Astrocyte (in vitro differentiated cells and primary cell): ENCODE measurements around the gene ANGPTL4. TPM values are rescaled to one million over a fixed set of nuclear protein-coding genes. Genes with fewer than 3 reads are reported as not detected.

Source experiments
- DNase-seq: peaks from one replicate; pipeline ENCODE4 v3.0.0-alpha.2; 2010; ENCODE audit warnings: low read depth
- FAIRE-seq: peaks from 2 replicates; lab custom pipeline; 2011; peaks lifted over from hg19 to GRCh38; lab: Jason Lieb, UNC
- H2AFZ ChIP-seq: 2 replicates; pipeline ENCODE4 v1.6.0; 2012; ENCODE audit warnings: low read depth, low read length, inconsistent platforms
- H3K27ac ChIP-seq: 2 replicates; pipeline ENCODE4 v1.5.1; 2011; ENCODE audit warnings: low read depth, low read length, inconsistent platforms
- H3K27me3 ChIP-seq: 2 replicates; pipeline ENCODE4 v1.6.0; 2011; ENCODE audit warnings: low read length, inconsistent platforms; ENCODE audit not compliant: insufficient read depth
- H3K36me3 ChIP-seq: 2 replicates; pipeline ENCODE4 v1.5.1; 2011; ENCODE audit warnings: low read length, inconsistent platforms; ENCODE audit not compliant: insufficient read depth
- H3K4me1 ChIP-seq: 2 replicates; pipeline ENCODE4 v1.5.1; 2011; ENCODE audit warnings: low read length, inconsistent platforms; ENCODE audit not compliant: insufficient read depth
- H3K4me2 ChIP-seq: 2 replicates; pipeline ENCODE4 v1.6.0; 2012; ENCODE audit warnings: low read length, inconsistent platforms
- H3K4me3 ChIP-seq: 2 replicates; pipeline ENCODE4 v1.5.1; 2011; ENCODE audit warnings: low read depth, mild to moderate bottlenecking, low read length, inconsistent platforms; ENCODE audit not compliant: insufficient read depth
- H3K79me2 ChIP-seq: 2 replicates; pipeline ENCODE4 v1.6.0; 2012; ENCODE audit warnings: mild to moderate bottlenecking, low read length, inconsistent platforms; ENCODE audit not compliant: insufficient read depth
- H3K9ac ChIP-seq: 2 replicates; pipeline ENCODE4 v1.6.0; 2012; ENCODE audit warnings: mild to moderate bottlenecking, low read length, inconsistent platforms
- H3K9me3 ChIP-seq: 2 replicates; pipeline ENCODE4 v1.5.1; 2012; ENCODE audit warnings: low read depth, mild to moderate bottlenecking, low read length, inconsistent platforms; ENCODE audit not compliant: insufficient read depth
- H4K20me1 ChIP-seq: 2 replicates; pipeline ENCODE4 v1.6.0; 2012; ENCODE audit warnings: low read length, inconsistent platforms; ENCODE audit not compliant: insufficient read depth
- H3K27ac Mint-ChIP-seq: one replicate; pipeline ENCODE4 v1.8.0; 2021; ENCODE audit warnings: mild to moderate bottlenecking, mixed read lengths; ENCODE audit not compliant: unreplicated experiment
- H3K27me3 Mint-ChIP-seq: one replicate; pipeline ENCODE4 v1.8.0; 2021; ENCODE audit warnings: low read depth, mixed read lengths; ENCODE audit not compliant: unreplicated experiment
- H3K36me3 Mint-ChIP-seq: one replicate; pipeline ENCODE4 v1.8.0; 2021; ENCODE audit warnings: low read depth, mixed read lengths; ENCODE audit not compliant: unreplicated experiment
- H3K4me1 Mint-ChIP-seq: one replicate; pipeline ENCODE4 v1.8.0; 2021; ENCODE audit warnings: low read depth, mixed read lengths; ENCODE audit not compliant: unreplicated experiment
- H3K4me3 Mint-ChIP-seq: one replicate; pipeline ENCODE4 v1.8.0; 2021; ENCODE audit warnings: mild to moderate bottlenecking, moderate library complexity, mixed read lengths; ENCODE audit not compliant: unreplicated experiment
- H3K9me3 Mint-ChIP-seq: one replicate; pipeline ENCODE4 v1.8.0; 2021; ENCODE audit warnings: mild to moderate bottlenecking, mixed read lengths; ENCODE audit not compliant: unreplicated experiment
- CTCF ChIP-seq: IDR thresholded peaks from 2 replicates; pipeline ENCODE4 v1.5.1; 2011; ENCODE audit warnings: low read depth, mild to moderate bottlenecking, inconsistent platforms, low read length, moderate library complexity; ENCODE audit not compliant: insufficient read depth
- EZH2 ChIP-seq: IDR thresholded peaks from 2 replicates; pipeline ENCODE4 v1.6.1; 2012; ENCODE audit warnings: mild to moderate bottlenecking, low read length, inconsistent platforms; ENCODE audit not compliant: insufficient read depth
- total RNA-seq: library from RNA; stranded (reverse); gene quantifications from 2 replicates; pipeline ENCODE4 v1.2.1, GENCODE V29; 2021

ANGPTL4 gene
- total RNA-seq, 1 donor from 2014 or later, result 115 TPM

- H2AFZ ChIP-seq, result no peak overlapping the region
These were observed 24.6 kb downstream of the ANGPTL4 start for GRCh38 chr19:8388612-8388958.

GRCh38 chr19:8389891-8390616 is 26.1 kb downstream of the ANGPTL4 start, which contains the start of gene RAB11B:
Gene RAB11B, plus strand, starts transcription at chr19:8390360. Its CDS starts 57 bp downstream, at chr19:8390417.
- TF ChIP-seq CTCF (no peak), EZH2 (no peak)
- H3K4me1 Mint-ChIP-seq, result peaks cover 10% of the 10 kb centered on the region
- Histone ChIP-seq H3K9me3 (no peaks in the 10 kb centered on the region), H3K4me2 (peak within 1 kb of the TSS; percentile 82), H3K36me3 (no peaks in the 10 kb centered on the region), H3K79me2 (peaks cover 45% of the 10 kb centered on the region), H3K4me3 (peak within 1 kb of the TSS; percentile 75), H3K27ac (peak within 1 kb of the TSS; percentile 97), H4K20me1 (peaks cover 41% of the 10 kb centered on the region), H3K4me1 (peaks cover 10% of the 10 kb centered on the region), H3K27me3 (no peaks in the 10 kb centered on the region), H2AFZ (peak within 1 kb of the TSS; percentile 64), H3K9ac (peak within 1 kb of the TSS; percentile 99)
- FAIRE-seq (peak; percentile 94), DNase-seq (peak; percentile 100)
- peak within 1 kb of the TSS; percentile 90 for H3K27ac Mint-ChIP-seq
- H3K27me3 Mint-ChIP-seq, result no peaks in the 10 kb centered on the region
- H3K4me3 Mint-ChIP-seq, result peak within 1 kb of the TSS; percentile 93
- peaks cover 3% of the 10 kb centered on the region for H3K9me3 Mint-ChIP-seq
- peaks cover 16% of the 10 kb centered on the region for H3K36me3 Mint-ChIP-seq

More at GRCh38 chr19:8388612-8388958, 24.6 kb downstream of the ANGPTL4 start:
- Mint-ChIP-seq H3K36me3 (peaks cover 20% of the 10 kb centered on the region), H3K4me3 (peak overlapping the region; percentile 67), H3K9me3 (peaks cover 3% of the 10 kb centered on the region), H3K27ac (no peak overlapping the region), H3K4me1 (peaks cover 6% of the 10 kb centered on the region), H3K27me3 (no peaks in the 10 kb centered on the region)
- H3K27ac ChIP-seq, result no peak overlapping the region
- DNase-seq (no peak), FAIRE-seq (no peak)
- H4K20me1 ChIP-seq, result peaks cover 26% of the 10 kb centered on the region
- no peak overlapping the region for H3K4me2 ChIP-seq
- no peaks in the 10 kb centered on the region for H3K9me3 ChIP-seq
- H3K4me1 ChIP-seq, result peaks cover 10% of the 10 kb centered on the region
- no peak overlapping the region for H3K4me3 ChIP-seq
- H3K79me2 ChIP-seq, result peaks cover 31% of the 10 kb centered on the region
- TF ChIP-seq CTCF, result no peak
- no peak for TF ChIP-seq EZH2
- H3K36me3 ChIP-seq, result no peaks in the 10 kb centered on the region
- no peaks in the 10 kb centered on the region for H3K27me3 ChIP-seq
- H3K9ac ChIP-seq, result no peak overlapping the region

GRCh38 chr19:8390617-8390981 is 26.6 kb downstream of the ANGPTL4 start:
- peak overlapping the region; percentile 82 for H3K4me2 ChIP-seq
- Mint-ChIP-seq H3K9me3 (peaks cover 3% of the 10 kb centered on the region), H3K4me3 (peak overlapping the region; percentile 76), H3K4me1 (peaks cover 10% of the 10 kb centered on the region), H3K27ac (no peak overlapping the region), H3K27me3 (no peaks in the 10 kb centered on the region), H3K36me3 (peaks cover 16% of the 10 kb centered on the region)
- H3K79me2 ChIP-seq, result peaks cover 48% of the 10 kb centered on the region
- peak overlapping the region; percentile 64 for H2AFZ ChIP-seq
- H4K20me1 ChIP-seq, result peaks cover 46% of the 10 kb centered on the region
- peak; percentile 55 for DNase-seq
- H3K27me3 ChIP-seq, result no peaks in the 10 kb centered on the region
- peak overlapping the region; percentile 99 for H3K9ac ChIP-seq
- peaks cover 10% of the 10 kb centered on the region for H3K4me1 ChIP-seq
- H3K4me3 ChIP-seq, result peak overlapping the region; percentile 75
- no peaks in the 10 kb centered on the region for H3K9me3 ChIP-seq
- no peaks in the 10 kb centered on the region for H3K36me3 ChIP-seq
- FAIRE-seq, result no peak
- TF ChIP-seq EZH2 (no peak), CTCF (no peak)
- peak overlapping the region; percentile 97 for H3K27ac ChIP-seq
